Lower lobe of right lung (tissue), 2 donors: Measurements from ENCODE around the gene PID1. TPM values are rescaled to one million over a fixed set of nuclear protein-coding genes. Genes with fewer than 3 reads are reported as not detected.
"Not testable (repeated sequence)": the region's sequence is repeated elsewhere in the genome, so short reads cannot be mapped to it uniquely, and the experiment has no call there.

Source experiments
- ATAC-seq, 2 donors: fragments of 200-7000 bp; cut with Tn5 transposase; one replicate each; pipeline ENCODE4 v1.9.1; 2020 to 2022; ENCODE audit warnings: mild to moderate bottlenecking in 2 of 2, moderate library complexity in 2 of 2
- DNase-seq: peaks from one replicate; pipeline ENCODE4 v3.0.0-alpha.2; 2020
- H3K27ac ChIP-seq: fragments of 200-600 bp; one replicate; pipeline ENCODE4 v1.8.0; 2022
- H3K27me3 ChIP-seq: fragments of 200-600 bp; one replicate; pipeline ENCODE4 v1.8.0; 2022; ENCODE audit warnings: low read depth
- H3K36me3 ChIP-seq: fragments of 200-600 bp; one replicate; pipeline ENCODE4 v1.8.0; 2022; ENCODE audit warnings: mild to moderate bottlenecking
- H3K4me1 ChIP-seq: fragments of 200-600 bp; one replicate; pipeline ENCODE4 v1.8.0; 2022
- H3K4me3 ChIP-seq: fragments of 200-600 bp; one replicate; pipeline ENCODE4 v1.8.0; 2022; ENCODE audit warnings: mild to moderate bottlenecking
- H3K9me3 ChIP-seq: fragments of 200-600 bp; one replicate; pipeline ENCODE4 v1.8.0; 2022
- intact Hi-C: fragments of 100-400 bp; cut with DNase I; formaldehyde crosslinking; loops from one replicate; pipeline ENCODE4 v1.11.0; 2022
- total RNA-seq: library from RNA; stranded (reverse); fragmentation: NEBNext Ultra II Directional; extraction: Animal tissue kit (Norgen Biotek cat#: 25700); gene quantifications from one replicate; pipeline ENCODE4 v1.2.1, GENCODE V29; 2021
- TF ChIP-seq, protein P1 (sequence below): fragments of 200-600 bp; IDR thresholded peaks from one replicate; pipeline ENCODE4 v1.8.0; 2022; ENCODE audit warnings: antibody characterized with exemption, mild to moderate bottlenecking
- donor health status: DM: no; HTN: yes; CAD: no; lungs with severe emphysema.

The PID1 gene
- total RNA-seq, 1 donor from 2014 or later: 48.0 TPM

DNA sequence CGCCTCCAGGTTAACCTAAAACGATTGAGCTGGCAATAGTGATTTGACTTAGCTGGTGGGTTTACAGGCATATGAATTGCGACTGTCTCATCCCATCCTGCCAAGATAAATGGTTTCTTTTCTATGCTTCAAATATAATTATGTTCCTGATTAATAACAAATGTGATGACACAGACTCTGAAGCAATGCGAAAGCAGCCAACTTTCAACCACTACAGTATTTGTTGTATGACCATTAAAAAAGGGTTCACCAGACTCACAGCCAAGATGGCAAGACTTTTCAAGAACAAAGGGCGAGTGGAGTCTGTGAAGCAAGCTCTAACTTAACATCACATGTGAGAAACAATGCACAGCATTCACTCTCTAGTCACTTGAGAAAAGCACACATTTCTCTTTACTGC lies 186.6 kb downstream of the PID1 start:
- Histone ChIP-seq H3K9me3 (no peaks in the 10 kb centered on the region), H3K27me3 (no peaks in the 10 kb centered on the region), H3K4me3 (no peak overlapping the region), H3K27ac (no peak overlapping the region), H3K36me3 (no peaks in the 10 kb centered on the region), H3K4me1 (peaks cover 8% of the 10 kb centered on the region)
- intact Hi-C loops: no loop called here
- no peak for DNase-seq
- ATAC-seq: no peak
- TF ChIP-seq, protein P1, sequence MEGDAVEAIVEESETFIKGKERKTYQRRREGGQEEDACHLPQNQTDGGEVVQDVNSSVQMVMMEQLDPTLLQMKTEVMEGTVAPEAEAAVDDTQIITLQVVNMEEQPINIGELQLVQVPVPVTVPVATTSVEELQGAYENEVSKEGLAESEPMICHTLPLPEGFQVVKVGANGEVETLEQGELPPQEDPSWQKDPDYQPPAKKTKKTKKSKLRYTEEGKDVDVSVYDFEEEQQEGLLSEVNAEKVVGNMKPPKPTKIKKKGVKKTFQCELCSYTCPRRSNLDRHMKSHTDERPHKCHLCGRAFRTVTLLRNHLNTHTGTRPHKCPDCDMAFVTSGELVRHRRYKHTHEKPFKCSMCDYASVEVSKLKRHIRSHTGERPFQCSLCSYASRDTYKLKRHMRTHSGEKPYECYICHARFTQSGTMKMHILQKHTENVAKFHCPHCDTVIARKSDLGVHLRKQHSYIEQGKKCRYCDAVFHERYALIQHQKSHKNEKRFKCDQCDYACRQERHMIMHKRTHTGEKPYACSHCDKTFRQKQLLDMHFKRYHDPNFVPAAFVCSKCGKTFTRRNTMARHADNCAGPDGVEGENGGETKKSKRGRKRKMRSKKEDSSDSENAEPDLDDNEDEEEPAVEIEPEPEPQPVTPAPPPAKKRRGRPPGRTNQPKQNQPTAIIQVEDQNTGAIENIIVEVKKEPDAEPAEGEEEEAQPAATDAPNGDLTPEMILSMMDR: no peak

DNA sequence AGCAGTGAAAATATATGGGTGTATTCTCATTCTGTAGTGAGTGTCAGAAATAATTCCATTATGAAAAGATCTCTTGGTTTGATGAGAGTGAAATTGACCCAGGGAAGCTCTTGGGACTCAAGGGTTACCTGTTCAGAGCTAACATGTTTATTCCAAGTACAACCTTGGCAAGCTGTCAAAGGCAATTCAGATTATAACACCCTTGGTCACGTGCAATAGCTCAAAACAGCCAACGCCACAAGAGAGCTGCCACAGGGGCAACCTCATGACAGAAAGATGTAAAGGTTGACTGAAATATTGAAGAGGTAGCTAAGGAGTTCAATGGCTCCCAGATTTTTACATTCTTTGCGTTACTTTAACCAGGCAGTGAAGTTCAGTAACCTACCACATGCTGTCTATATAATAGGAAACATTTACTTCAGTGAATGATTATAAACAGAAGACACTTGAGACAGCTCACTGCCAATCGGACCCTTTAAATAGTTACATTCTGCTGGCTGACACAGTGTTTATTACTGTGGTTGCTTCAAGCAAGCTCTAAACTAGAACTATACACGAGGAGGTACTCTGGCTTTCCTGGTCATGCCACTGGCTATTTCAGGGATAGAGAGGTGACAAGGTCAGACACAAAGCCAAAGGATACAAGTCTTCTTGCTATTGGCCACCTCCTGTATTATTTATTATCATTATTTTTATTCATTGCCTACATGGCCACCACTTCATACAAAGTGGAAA lies 187.3 kb downstream of the PID1 start:
- Histone ChIP-seq H3K4me3 (no peak overlapping the region), H3K36me3 (no peaks in the 10 kb centered on the region), H3K4me1 (peaks cover 8% of the 10 kb centered on the region), H3K9me3 (no peaks in the 10 kb centered on the region), H3K27ac (no peak overlapping the region), H3K27me3 (no peaks in the 10 kb centered on the region)
- no peak for DNase-seq
- intact Hi-C loops: no loop called here
- TF ChIP-seq, protein P1: no peak
- ATAC-seq: peak; percentile 73 to 79

DNA sequence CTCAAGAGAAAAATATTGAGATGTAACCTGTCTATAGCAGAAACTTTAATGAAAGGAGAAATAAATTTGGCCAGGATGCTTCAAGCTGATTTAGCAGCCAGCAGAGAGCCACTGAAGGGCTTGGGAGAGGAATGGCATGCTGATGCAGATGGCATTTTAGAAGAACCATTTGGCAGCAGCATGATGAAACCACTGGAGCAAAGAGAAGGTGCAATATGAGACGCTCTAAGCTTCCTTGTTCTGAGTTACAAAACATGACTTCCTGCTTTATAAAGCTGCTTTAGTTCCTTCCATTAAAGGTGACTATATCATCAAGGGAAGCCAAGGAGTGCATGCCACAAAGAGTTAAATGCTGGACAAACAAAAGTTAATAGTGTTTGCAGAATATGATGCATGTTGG lies 189.7 kb downstream of the PID1 start:
- Histone ChIP-seq H3K36me3 (no peaks in the 10 kb centered on the region), H3K27me3 (no peaks in the 10 kb centered on the region), H3K9me3 (no peaks in the 10 kb centered on the region), H3K27ac (no peak overlapping the region), H3K4me3 (no peak overlapping the region), H3K4me1 (no peaks in the 10 kb centered on the region)
- ATAC-seq (no peak), DNase-seq (no peak)
- intact Hi-C loops: no loop called here
- TF ChIP-seq, protein P1: no peak

DNA sequence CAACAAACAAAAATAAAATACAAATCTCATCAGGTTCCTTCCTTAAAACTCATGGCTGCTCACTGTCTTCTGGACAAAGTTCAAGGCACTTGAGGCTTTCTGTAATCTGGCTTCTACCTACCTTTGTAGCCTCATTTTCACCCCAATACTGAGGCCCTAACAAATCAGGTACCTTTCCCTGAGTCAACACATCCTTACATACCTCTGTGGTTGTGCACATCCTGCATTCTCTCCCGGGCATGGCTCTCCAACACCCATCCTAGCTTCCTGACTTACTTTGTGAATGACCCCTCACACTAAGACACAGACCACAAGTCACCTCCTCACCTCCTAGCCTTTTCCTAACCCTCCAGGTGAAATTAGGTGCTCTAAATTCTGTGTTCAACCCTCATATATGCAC lies 190.9 kb downstream of the PID1 start:
- H3K9me3 ChIP-seq: peaks cover 9% of the 10 kb centered on the region
- H3K27ac ChIP-seq: no peak overlapping the region
- ATAC-seq: no peak
- intact Hi-C loops: no loop called here
- H3K27me3 ChIP-seq: no peaks in the 10 kb centered on the region
- H3K4me3 ChIP-seq: no peak overlapping the region
- TF ChIP-seq, protein P1: no peak
- no peak for DNase-seq
- H3K4me1 ChIP-seq: no peaks in the 10 kb centered on the region
- no peaks in the 10 kb centered on the region for H3K36me3 ChIP-seq

DNA sequence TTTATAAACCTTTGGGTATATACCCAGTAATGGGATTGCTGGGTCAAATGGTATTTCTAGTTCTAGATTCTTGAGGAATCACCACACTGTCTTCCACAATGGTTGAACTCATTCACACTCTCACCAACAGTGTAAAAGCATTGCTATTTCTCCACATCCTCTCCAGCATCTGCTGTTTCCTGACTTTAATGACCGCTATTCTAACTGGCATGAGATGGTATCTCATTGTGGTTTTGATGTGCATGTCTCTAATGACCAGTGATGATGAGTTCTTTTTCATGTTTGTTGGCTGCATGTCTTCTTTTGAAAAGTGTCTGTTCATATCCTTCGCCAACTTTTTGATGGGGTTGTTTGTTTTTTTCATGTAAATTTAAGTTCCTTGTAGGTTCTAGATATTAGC lies 194.2 kb downstream of the PID1 start:
- intact Hi-C loops, H3K4me3 ChIP-seq, H3K36me3 ChIP-seq, H3K27ac ChIP-seq, H3K27me3 ChIP-seq, H3K9me3 ChIP-seq, ATAC-seq, H3K4me1 ChIP-seq, DNase-seq: not testable (repeated sequence)

DNA sequence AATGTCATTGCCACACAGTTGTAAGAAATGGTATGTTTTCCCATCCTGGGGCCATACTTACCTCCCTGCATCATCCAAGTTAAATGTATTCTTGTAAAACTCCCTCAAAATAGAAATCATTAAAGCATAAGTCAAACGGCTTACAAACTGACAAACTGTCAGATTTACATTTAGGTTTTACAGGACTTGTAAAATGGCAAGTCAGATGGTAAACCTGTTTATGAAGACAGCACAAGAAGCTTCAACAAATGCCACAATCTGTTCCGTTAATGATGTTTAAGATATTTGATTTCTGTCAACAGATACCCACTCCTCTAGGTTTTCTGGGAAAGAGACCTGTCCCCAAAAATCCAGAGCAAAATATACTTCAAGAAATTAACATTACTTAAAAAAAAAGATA lies 197.2 kb downstream of the PID1 start:
- ATAC-seq (no peak), DNase-seq (no peak)
- Histone ChIP-seq H3K9me3 (peaks cover 9% of the 10 kb centered on the region), H3K4me1 (no peaks in the 10 kb centered on the region), H3K27me3 (no peaks in the 10 kb centered on the region), H3K36me3 (no peaks in the 10 kb centered on the region), H3K4me3 (no peak overlapping the region), H3K27ac (no peak overlapping the region)
- TF ChIP-seq, protein P1: no peak
- intact Hi-C loops: no loop called here
